Endothelial cell (in vitro differentiated cells): ENCODE results near the gene GABBR1. TPM values are rescaled to one million over a fixed set of nuclear protein-coding genes. Genes with fewer than 3 reads are reported as not detected.

Experiments used
- DNase-seq: peaks from one replicate; pipeline ENCODE4 v3.0.0; 2021; ENCODE audit warnings: low spot score
- H3K27ac Mint-ChIP-seq: one replicate; pipeline ENCODE4 v1.8.0; 2021; ENCODE audit warnings: mixed read lengths, inconsistent platforms; ENCODE audit not compliant: unreplicated experiment
- H3K27me3 Mint-ChIP-seq: one replicate; pipeline ENCODE4 v1.8.0; 2021; ENCODE audit warnings: mild to moderate bottlenecking, moderate library complexity, mixed read lengths, inconsistent platforms; ENCODE audit not compliant: unreplicated experiment
- H3K36me3 Mint-ChIP-seq: one replicate; pipeline ENCODE4 v1.8.0; 2021; ENCODE audit warnings: mild to moderate bottlenecking, low read depth, mixed read lengths, inconsistent platforms; ENCODE audit not compliant: unreplicated experiment
- H3K4me1 Mint-ChIP-seq: one replicate; pipeline ENCODE4 v1.8.0; 2021; ENCODE audit warnings: mild to moderate bottlenecking, mixed read lengths, inconsistent platforms; ENCODE audit not compliant: unreplicated experiment
- H3K4me3 Mint-ChIP-seq: one replicate; pipeline ENCODE4 v1.8.0; 2021; ENCODE audit warnings: mild to moderate bottlenecking, mixed read lengths, inconsistent platforms; ENCODE audit not compliant: unreplicated experiment
- H3K9me3 Mint-ChIP-seq: one replicate; pipeline ENCODE4 v1.8.0; 2021; ENCODE audit warnings: mixed read lengths, inconsistent platforms; ENCODE audit not compliant: unreplicated experiment
- total RNA-seq: library from RNA; stranded (reverse); fragmentation: NEBNext Ultra II Directional; extraction: Animal tissue kit (Norgen Biotek cat#: 25700); gene quantifications from one replicate; pipeline ENCODE4 v1.2.1, GENCODE V29; 2021; ENCODE audit not compliant: unreplicated experiment
- TF ChIP-seq, protein P1 (sequence below): fragments of 200-600 bp; sonication (generic); IDR thresholded peaks from one replicate; pipeline ENCODE4 v1.5.0; 2021; ENCODE audit warnings: antibody characterized with exemption; ENCODE audit not compliant: unreplicated experiment

GABBR1 gene
- total RNA-seq, 1 donor from 2014 or later, result 164 TPM

DNA sequence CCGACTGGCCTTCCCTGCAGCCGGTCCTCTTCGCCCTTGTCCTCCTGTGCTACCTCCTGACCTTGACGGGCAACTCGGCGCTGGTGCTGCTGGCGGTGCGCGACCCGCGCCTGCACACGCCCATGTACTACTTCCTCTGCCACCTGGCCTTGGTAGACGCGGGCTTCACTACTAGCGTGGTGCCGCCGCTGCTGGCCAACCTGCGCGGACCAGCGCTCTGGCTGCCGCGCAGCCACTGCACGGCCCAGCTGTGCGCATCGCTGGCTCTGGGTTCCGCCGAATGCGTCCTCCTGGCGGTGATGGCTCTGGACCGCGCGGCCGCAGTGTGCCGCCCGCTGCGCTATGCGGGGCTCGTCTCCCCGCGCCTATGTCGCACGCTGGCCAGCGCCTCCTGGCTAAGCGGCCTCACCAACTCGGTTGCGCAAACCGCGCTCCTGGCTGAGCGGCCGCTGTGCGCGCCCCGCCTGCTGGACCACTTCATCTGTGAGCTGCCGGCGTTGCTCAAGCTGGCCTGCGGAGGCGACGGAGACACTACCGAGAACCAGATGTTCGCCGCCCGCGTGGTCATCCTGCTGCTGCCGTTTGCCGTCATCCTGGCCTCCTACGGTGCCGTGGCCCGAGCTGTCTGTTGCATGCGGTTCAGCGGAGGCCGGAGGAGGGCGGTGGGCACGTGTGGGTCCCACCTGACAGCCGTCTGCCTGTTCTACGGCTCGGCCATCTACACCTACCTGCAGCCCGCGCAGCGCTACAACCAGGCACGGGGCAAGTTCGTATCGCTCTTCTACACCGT lies 79.5 kb downstream of the GABBR1 start:
- Mint-ChIP-seq H3K27me3 (peaks cover 13% of the 10 kb centered on the region), H3K4me3 (no peak overlapping the region), H3K27ac (no peak overlapping the region), H3K36me3 (no peaks in the 10 kb centered on the region), H3K9me3 (no peaks in the 10 kb centered on the region), H3K4me1 (peaks cover 4% of the 10 kb centered on the region)
- DNase-seq, result peak; percentile 71
- TF ChIP-seq, protein P1, sequence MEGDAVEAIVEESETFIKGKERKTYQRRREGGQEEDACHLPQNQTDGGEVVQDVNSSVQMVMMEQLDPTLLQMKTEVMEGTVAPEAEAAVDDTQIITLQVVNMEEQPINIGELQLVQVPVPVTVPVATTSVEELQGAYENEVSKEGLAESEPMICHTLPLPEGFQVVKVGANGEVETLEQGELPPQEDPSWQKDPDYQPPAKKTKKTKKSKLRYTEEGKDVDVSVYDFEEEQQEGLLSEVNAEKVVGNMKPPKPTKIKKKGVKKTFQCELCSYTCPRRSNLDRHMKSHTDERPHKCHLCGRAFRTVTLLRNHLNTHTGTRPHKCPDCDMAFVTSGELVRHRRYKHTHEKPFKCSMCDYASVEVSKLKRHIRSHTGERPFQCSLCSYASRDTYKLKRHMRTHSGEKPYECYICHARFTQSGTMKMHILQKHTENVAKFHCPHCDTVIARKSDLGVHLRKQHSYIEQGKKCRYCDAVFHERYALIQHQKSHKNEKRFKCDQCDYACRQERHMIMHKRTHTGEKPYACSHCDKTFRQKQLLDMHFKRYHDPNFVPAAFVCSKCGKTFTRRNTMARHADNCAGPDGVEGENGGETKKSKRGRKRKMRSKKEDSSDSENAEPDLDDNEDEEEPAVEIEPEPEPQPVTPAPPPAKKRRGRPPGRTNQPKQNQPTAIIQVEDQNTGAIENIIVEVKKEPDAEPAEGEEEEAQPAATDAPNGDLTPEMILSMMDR, result no peak

DNA sequence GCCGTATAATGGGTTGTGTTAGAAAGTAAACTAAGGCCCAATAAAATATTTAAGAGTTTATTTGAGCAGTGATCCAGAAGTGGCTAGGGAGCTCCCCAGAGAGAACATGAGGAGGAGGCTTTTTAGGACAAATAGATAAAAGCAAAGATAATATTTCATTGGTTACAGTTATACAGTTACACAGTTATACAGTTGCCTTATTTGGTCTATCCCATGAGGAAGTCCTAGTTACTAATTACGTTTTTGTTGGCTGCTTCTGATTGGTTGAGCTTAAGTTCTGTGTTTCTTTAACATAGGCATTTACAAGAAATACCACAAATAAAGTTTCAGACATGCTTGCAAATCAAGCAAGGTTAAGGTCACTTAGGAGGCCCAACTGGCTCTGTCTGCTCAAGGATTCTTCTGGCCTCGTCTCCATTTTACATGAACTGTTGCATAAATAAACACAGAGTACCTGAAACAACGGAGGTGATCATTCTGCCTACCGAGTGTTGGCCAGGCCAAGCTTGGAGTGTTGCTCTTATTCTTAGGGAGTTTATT lies 80.4 kb downstream of the GABBR1 start:
- peaks cover 13% of the 10 kb centered on the region for H3K27me3 Mint-ChIP-seq
- H3K36me3 Mint-ChIP-seq, result no peaks in the 10 kb centered on the region
- peaks cover 4% of the 10 kb centered on the region for H3K4me1 Mint-ChIP-seq
- H3K27ac Mint-ChIP-seq, result no peak overlapping the region
- no peak overlapping the region for H3K4me3 Mint-ChIP-seq
- DNase-seq, result no peak
- TF ChIP-seq, protein P1, result no peak
- H3K9me3 Mint-ChIP-seq, result no peaks in the 10 kb centered on the region

DNA sequence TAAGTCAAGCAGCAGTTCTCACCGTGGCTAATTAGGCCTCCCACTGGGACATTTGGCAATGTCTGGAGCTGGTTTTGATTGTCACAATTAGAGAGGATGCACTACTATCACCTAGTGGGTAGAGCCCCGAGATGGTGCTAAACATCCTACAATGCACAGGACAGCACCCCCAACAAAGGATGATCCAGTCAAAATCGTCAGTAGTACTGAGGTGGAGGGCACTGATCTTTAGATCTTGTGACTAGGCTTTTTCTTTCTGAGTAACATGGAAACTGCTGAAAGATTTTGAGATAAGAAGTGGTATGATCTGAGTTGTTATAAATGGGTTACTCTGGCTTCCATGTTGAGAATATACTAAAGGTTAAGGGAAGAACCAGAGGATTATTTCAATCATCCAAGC lies 85.4 kb downstream of the GABBR1 start:
- TF ChIP-seq, protein P1, result no peak
- Mint-ChIP-seq H3K27ac (no peak overlapping the region), H3K4me3 (no peak overlapping the region), H3K9me3 (no peaks in the 10 kb centered on the region), H3K36me3 (no peaks in the 10 kb centered on the region), H3K27me3 (peaks cover 2% of the 10 kb centered on the region), H3K4me1 (no peaks in the 10 kb centered on the region)
- DNase-seq, result no peak

DNA sequence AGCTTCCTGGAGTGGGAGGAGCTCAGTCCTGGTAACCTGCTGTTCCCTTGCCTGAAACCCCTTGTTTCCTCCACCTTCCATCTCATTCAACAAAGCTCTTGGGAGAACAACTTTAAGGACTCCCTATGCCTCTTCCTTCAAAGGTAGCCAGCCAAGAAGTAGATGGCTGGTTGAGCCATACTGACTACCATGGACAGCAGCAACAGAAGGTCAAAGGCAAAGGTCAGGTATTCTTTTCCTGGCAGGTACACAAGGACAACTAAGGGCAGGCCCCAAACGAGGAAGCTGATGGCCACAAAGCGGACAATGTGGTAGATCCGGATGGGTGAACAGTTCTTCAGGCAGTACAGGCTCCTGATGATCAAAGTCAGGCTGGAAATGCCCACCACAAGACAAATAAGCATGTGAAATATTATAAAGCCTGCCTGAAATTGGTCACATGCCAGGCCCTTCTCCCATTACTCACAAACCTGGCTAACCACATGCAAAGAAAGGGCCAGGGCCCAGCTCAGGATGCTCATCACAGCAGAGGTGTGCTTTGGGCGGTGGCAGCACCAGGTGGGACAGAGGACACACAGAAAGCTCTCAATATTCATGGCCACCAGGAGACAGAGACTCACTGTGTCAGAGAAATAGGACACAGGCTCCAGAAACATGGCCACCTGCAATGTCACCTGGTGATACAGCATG lies 95.1 kb downstream of the GABBR1 start:
- no peaks in the 10 kb centered on the region for H3K9me3 Mint-ChIP-seq
- no peak overlapping the region for H3K27ac Mint-ChIP-seq
- H3K36me3 Mint-ChIP-seq, result peaks cover 4% of the 10 kb centered on the region
- no peak for DNase-seq
- no peak overlapping the region for H3K4me3 Mint-ChIP-seq
- H3K27me3 Mint-ChIP-seq, result peaks cover 2% of the 10 kb centered on the region
- TF ChIP-seq, protein P1, result no peak
- no peaks in the 10 kb centered on the region for H3K4me1 Mint-ChIP-seq
